Astrocyte (in vitro differentiated cells and primary cell): Measurements from ENCODE around the gene SUSD3.

Experiments
- CTCF ChIP-seq: IDR thresholded peaks from 2 replicates; pipeline ENCODE4 v1.5.1; 2011; ENCODE audit warnings: low read depth, mild to moderate bottlenecking, inconsistent platforms, low read length, moderate library complexity; ENCODE audit not compliant: insufficient read depth
- EZH2 ChIP-seq: IDR thresholded peaks from 2 replicates; pipeline ENCODE4 v1.6.1; 2012; ENCODE audit warnings: mild to moderate bottlenecking, low read length, inconsistent platforms; ENCODE audit not compliant: insufficient read depth

DNA sequence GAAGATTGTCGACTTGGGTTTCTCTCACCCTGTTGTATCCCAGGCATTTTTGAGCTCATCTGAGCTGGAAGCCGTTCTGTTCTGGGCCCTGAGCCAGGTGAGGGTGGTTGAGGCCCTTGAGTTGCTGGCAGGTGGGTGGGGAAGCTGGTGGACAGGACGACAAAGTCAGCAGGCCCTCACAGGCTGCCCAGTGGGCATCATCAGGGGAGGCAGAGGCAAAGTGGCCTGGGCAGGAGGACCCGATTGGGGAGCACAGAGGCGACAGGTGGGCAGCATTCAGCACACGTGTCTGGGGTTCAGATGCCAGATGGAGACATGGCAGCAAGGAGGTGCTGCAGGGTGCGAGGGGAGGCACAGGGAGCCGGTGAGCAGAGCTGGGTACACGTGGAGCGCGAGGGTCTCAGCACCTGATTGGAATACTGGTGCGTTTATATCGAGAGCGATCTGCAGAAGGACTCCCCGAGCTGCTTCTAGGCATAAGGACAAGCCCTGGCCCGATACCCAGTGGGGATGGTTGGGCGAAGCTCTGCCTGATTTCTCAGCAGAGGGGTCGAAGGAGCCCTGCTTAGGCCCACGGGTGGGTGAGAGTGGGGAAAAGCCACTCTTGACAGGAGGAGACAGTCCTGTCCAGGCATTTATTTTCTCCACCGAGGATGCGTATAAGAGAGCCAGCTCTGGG lies 49.0 kb upstream of the SUSD3 start:
- TF ChIP-seq CTCF (no peak), EZH2 (no peak)
